SK-N-SH (cell line): ENCODE measurements around the gene PCDHGC4. TPM values are rescaled to one million over a fixed set of nuclear protein-coding genes. Genes with fewer than 3 reads are reported as not detected.
A peak's percentile ranks its signal among the peaks of the same experiment; 100 is the strongest.

Experiments
- CTCF ChIA-PET: fragments of 300-600, 350-600 bp; formaldehyde crosslinking; extraction: SDS; loops from one replicate; lab custom pipeline; 2021; lab: Yijun Ruan, JAX
- POLR2A ChIA-PET: fragments of 350-600 bp; sonication (Branson Sonifier 250); formaldehyde crosslinking; extraction: SDS; loops from one replicate; lab custom pipeline; 2020; ENCODE audit warnings: antibody characterized with exemption, inconsistent platforms; lab: Yijun Ruan, JAX
- DNase-seq: peaks from one replicate; pipeline ENCODE4 v3.0.0; 2012
- H2AFZ ChIP-seq: fragments of 200-600 bp; sonication (generic); 2 replicates; pipeline ENCODE4 v1.8.1; 2016; ENCODE audit warnings: antibody characterized with exemption, mild to moderate bottlenecking, low read depth
- H3F3A ChIP-seq: fragments of 200-600 bp; sonication (generic); replicated peaks from 2 replicates; pipeline ENCODE3; 2016; ENCODE audit warnings: antibody characterized with exemption, mild to moderate bottlenecking; ENCODE audit not compliant: insufficient read depth
- H3K27ac ChIP-seq, 2 experiments: fragments of 200-500 bp in 1 of 2; fragments of 200-600 bp in 1 of 2; sonication (Bioruptor generic) in 1 of 2; sonication (generic), shearing (Covaris generic) in 1 of 2; 2 replicates each; pipeline versions ENCODE4 v1.5.1 to v1.6.1; 2014 to 2016; ENCODE audit warnings: low read depth in 2 of 2, inconsistent platforms in 1 of 2, low read length in 1 of 2, mild to moderate bottlenecking in 1 of 2, mixed read lengths in 1 of 2
- H3K27me3 ChIP-seq: fragments of 200-600 bp; sonication (generic), shearing (Covaris generic); 2 replicates; pipeline ENCODE4 v1.6.1; 2016; ENCODE audit warnings: mixed run types; ENCODE audit not compliant: insufficient read depth
- H3K36me3 ChIP-seq, 2 experiments: fragments of 200-500 bp in 1 of 2; fragments of 200-600 bp in 1 of 2; sonication (Bioruptor generic) in 1 of 2; sonication (generic) in 1 of 2; replicated peaks in 1 of 2; 2 replicates each; pipeline versions ENCODE3 to v1.5.1; 2014 to 2016; ENCODE audit warnings: low read length in 1 of 2, mild to moderate bottlenecking in 1 of 2; ENCODE audit not compliant: insufficient read depth in 2 of 2, control insufficient read depth in 1 of 2
- H3K4me1 ChIP-seq, 2 experiments: fragments of 200-500 bp in 1 of 2; fragments of 200-600 bp in 1 of 2; sonication (Bioruptor generic) in 1 of 2; sonication (generic), shearing (Covaris generic) in 1 of 2; 2 replicates each; pipeline versions ENCODE4 v1.5.1 to v1.6.1; 2014 to 2016; ENCODE audit warnings: low read depth in 1 of 2, low read length in 1 of 2, mixed run types in 1 of 2; ENCODE audit not compliant: insufficient read depth in 2 of 2, control insufficient read depth in 1 of 2
- H3K4me2 ChIP-seq: fragments of 200-600 bp; sonication (generic), shearing (Covaris generic); 2 replicates; pipeline ENCODE4 v1.6.1; 2017; ENCODE audit warnings: mixed run types
- H3K4me3 ChIP-seq, 2 experiments: fragments of 200-500 bp in 1 of 2; fragments of 200-600 bp in 1 of 2; sonication (Bioruptor generic) in 1 of 2; sonication (generic), shearing (Covaris generic) in 1 of 2; 2 replicates each; pipeline versions ENCODE4 v1.5.1 to v1.8.1; 2014 to 2016; ENCODE audit warnings: low read depth in 2 of 2, inconsistent platforms in 1 of 2, low read length in 1 of 2, mild to moderate bottlenecking in 1 of 2, mixed read lengths in 1 of 2, moderate library complexity in 1 of 2
- H3K79me2 ChIP-seq: fragments of 200-600 bp; sonication (generic); 2 replicates; pipeline ENCODE4 v1.8.1; 2017; ENCODE audit warnings: mild to moderate bottlenecking; ENCODE audit not compliant: insufficient read depth
- H3K9ac ChIP-seq: fragments of 200-600 bp; sonication (generic); 2 replicates; pipeline ENCODE4 v1.6.1; 2017; ENCODE audit warnings: mixed run types
- H3K9me2 ChIP-seq: fragments of 200-600 bp; sonication (generic); 2 replicates; pipeline ENCODE4 v1.6.1; 2017; ENCODE audit warnings: mixed run types
- H3K9me3 ChIP-seq: fragments of 200-600 bp; sonication (generic); 2 replicates; pipeline ENCODE4 v1.6.1; 2017; ENCODE audit warnings: mixed run types, mild to moderate bottlenecking, moderate library complexity
- H4K20me1 ChIP-seq: fragments of 200-600 bp; sonication (generic); 2 replicates; pipeline ENCODE4 v1.6.1; 2017; ENCODE audit warnings: mild to moderate bottlenecking, mixed run types; ENCODE audit not compliant: insufficient read depth
- MAX ChIP-seq: IDR thresholded peaks from 2 replicates; pipeline ENCODE4 v1.4.0; 2012; ENCODE audit warnings: low read depth
- PBX3 ChIP-seq: IDR thresholded peaks from 2 replicates; pipeline ENCODE4; 2012
- RAD21 ChIP-seq: IDR thresholded peaks from 2 replicates; pipeline ENCODE4 v1.6.1; 2012; ENCODE audit warnings: mild to moderate bottlenecking, low read length
- RFX5 ChIP-seq: IDR thresholded peaks from 2 replicates; pipeline ENCODE4 v1.6.1; 2012; ENCODE audit warnings: mild to moderate bottlenecking, improper control_type of control experiment, low read length
- RXRA ChIP-seq: IDR thresholded peaks from 2 replicates; pipeline ENCODE4 v1.4.0; 2012; ENCODE audit warnings: low read depth, mild to moderate bottlenecking, borderline replicate concordance
- SMC3 ChIP-seq: IDR thresholded peaks from 2 replicates; pipeline ENCODE4 v1.6.1; 2012; ENCODE audit warnings: low read depth, low read length, improper control_type of control experiment
- TEAD4 ChIP-seq: IDR thresholded peaks from 2 replicates; pipeline ENCODE4 v1.4.0; 2012; ENCODE audit warnings: mild to moderate bottlenecking, borderline replicate concordance; ENCODE audit not compliant: insufficient read depth
- WGBS: methylation state at CpG from one replicate; pipeline ENCODE4 v1.1.6; 2017; ENCODE audit warnings: low lambda C conversion rate; 5-methylcytosine and 5-hydroxymethylcytosine counted together
- polyA plus RNA-seq, 3 experiments: library from polyadenylated mRNA; depleted of rRNA; stranded (reverse); fragments of >200 nt; gene quantifications; 2 replicates each; pipeline ENCODE4 v1.2.3, GENCODE V29; 2012
- TF ChIP-seq, protein P1 (sequence below): fragments of 200-600 bp; sonication (generic); IDR thresholded peaks from 2 replicates; pipeline ENCODE4 v1.6.1; 2017; ENCODE audit warnings: antibody characterized with exemption, mild to moderate bottlenecking, moderate library complexity

PCDHGC4 gene
- polyA plus RNA-seq, 1 of the 3 experiments (the other 2 are of a cell fraction) = 0.53 TPM

DNA sequence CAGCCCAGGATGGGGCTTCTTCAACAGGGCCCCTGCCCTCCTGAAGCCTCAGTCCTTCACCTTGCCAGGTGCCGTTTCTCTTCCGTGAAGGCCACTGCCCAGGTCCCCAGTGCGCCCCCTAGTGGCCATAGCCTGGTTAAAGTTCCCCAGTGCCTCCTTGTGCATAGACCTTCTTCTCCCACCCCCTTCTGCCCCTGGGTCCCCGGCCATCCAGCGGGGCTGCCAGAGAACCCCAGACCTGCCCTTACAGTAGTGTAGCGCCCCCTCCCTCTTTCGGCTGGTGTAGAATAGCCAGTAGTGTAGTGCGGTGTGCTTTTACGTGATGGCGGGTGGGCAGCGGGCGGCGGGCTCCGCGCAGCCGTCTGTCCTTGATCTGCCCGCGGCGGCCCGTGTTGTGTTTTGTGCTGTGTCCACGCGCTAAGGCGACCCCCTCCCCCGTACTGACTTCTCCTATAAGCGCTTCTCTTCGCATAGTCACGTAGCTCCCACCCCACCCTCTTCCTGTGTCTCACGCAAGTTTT is 27.6 kb downstream of the PCDHGC4 start:
- peak; percentile 69 for DNase-seq
- Histone ChIP-seq H3K36me3 (peaks cover 29 to 33% of the 10 kb centered on the region in 2 experiments), H3F3A (peaks cover 63% of the 10 kb centered on the region), H3K9me3 (no peaks in the 10 kb centered on the region), H3K9me2 (no peaks in the 10 kb centered on the region), H3K27me3 (no peaks in the 10 kb centered on the region), H3K4me2 (peak overlapping the region; percentile 81; the same call in 1 of the 2 replicates), H4K20me1 (no peaks in the 10 kb centered on the region)
- CTCF ChIA-PET = interaction anchor here (0.8 to 10.1 kb wide), 16 partner anchors 11 to 330 kb away, joined by 3 to 113 read pairs (median 5); partner anchors contain the start of genes PCDHB16, PCDHGA7, PCDHGB7 and PCDHGC3
- TF ChIP-seq RXRA (no peak), RAD21 (peak; percentile 18; the same call in 1 of the 2 replicates), SMC3 (peak; percentile 25; the same call in 1 of the 2 replicates)
- TF ChIP-seq, protein P1, sequence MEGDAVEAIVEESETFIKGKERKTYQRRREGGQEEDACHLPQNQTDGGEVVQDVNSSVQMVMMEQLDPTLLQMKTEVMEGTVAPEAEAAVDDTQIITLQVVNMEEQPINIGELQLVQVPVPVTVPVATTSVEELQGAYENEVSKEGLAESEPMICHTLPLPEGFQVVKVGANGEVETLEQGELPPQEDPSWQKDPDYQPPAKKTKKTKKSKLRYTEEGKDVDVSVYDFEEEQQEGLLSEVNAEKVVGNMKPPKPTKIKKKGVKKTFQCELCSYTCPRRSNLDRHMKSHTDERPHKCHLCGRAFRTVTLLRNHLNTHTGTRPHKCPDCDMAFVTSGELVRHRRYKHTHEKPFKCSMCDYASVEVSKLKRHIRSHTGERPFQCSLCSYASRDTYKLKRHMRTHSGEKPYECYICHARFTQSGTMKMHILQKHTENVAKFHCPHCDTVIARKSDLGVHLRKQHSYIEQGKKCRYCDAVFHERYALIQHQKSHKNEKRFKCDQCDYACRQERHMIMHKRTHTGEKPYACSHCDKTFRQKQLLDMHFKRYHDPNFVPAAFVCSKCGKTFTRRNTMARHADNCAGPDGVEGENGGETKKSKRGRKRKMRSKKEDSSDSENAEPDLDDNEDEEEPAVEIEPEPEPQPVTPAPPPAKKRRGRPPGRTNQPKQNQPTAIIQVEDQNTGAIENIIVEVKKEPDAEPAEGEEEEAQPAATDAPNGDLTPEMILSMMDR = peak; percentile 88
- TF ChIP-seq, all 33 proteins: peak for 3
- WGBS = 81% methylated on average over 19 of the region's 28 CpGs
- H3K4me3 ChIP-seq = peak overlapping the region in 1 of 2 experiments; percentile 33; a peak in 1 of 4 replicates
- peak overlapping the region; percentile 80; the same call in 1 of the 2 replicates for H3K9ac ChIP-seq
- POLR2A ChIA-PET = interaction anchor here (0.7 kb wide), 1 partner anchor 27 kb away, joined by 3 read pairs; no protein-coding TSS in a partner anchor
- no peak overlapping the region for H2AFZ ChIP-seq
- H3K4me1 ChIP-seq = peaks cover 71 to 77% of the 10 kb centered on the region in 2 experiments
- peak overlapping the region; percentile 99 to 100 for H3K27ac ChIP-seq
- H3K79me2 ChIP-seq = peaks cover 3% of the 10 kb centered on the region; the same call in 1 of the 2 replicates

- no peaks in the 10 kb centered on the region for H4K20me1 ChIP-seq
- no peaks in the 10 kb centered on the region for H3K9me3 ChIP-seq
- TF ChIP-seq RAD21 = no peak
- TF ChIP-seq TEAD4 = no peak
- TF ChIP-seq MAX = no peak
- no peak for TF ChIP-seq PBX3
- TF ChIP-seq RFX5 = peak; percentile 78
- H3K4me1 ChIP-seq = peaks cover 71 to 77% of the 10 kb centered on the region in 2 experiments
- peak overlapping the region; percentile 81 for H3K4me2 ChIP-seq
- DNase-seq = peak; percentile 72
- peaks cover 30 to 33% of the 10 kb centered on the region in 2 experiments for H3K36me3 ChIP-seq
- WGBS = 47% methylated on average over 37 of the region's 43 CpGs
- POLR2A ChIA-PET = interaction anchor here (0.9 to 2.8 kb wide), 5 partner anchors 11 to 45 kb away, joined by 3 to 16 read pairs (median 5); partner anchors contain the start of gene PCDHGC3
- peaks cover 3% of the 10 kb centered on the region; the same call in 1 of the 2 replicates for H3K79me2 ChIP-seq
- H3K9me2 ChIP-seq = no peaks in the 10 kb centered on the region
- H3K4me3 ChIP-seq = peak overlapping the region; percentile 42 to 53; a peak in 3 of 4 replicates
- CTCF ChIA-PET = interaction anchor here (0.8 to 10.1 kb wide), 13 partner anchors 11 to 286 kb away, joined by 3 to 113 read pairs (median 5); partner anchors contain the start of genes PCDHGA7, PCDHGB7 and PCDHGC3
- H3F3A ChIP-seq = peaks cover 57% of the 10 kb centered on the region
- peak overlapping the region; percentile 80 for H3K9ac ChIP-seq
- peak overlapping the region; percentile 99 to 100 for H3K27ac ChIP-seq
- no peak overlapping the region; the same call in 1 of the 2 replicates for H2AFZ ChIP-seq
- H3K27me3 ChIP-seq = no peaks in the 10 kb centered on the region
Measured at GRCh38 chr5:141512911-141513626, 28.2 kb downstream of the PCDHGC4 start.
